Measurements from ENCODE around the gene MICAL2.

Gene MICAL2

GRCh38 chr11:12273618-12273995, 163.2 kb downstream of the MICAL2 start:
- DNase-seq (ENCODE audit: low read depth): no peak

GRCh38 chr11:12274056-12274455, 163.7 kb downstream of the MICAL2 start:
- DNase-seq (ENCODE audit: low read depth): no peak

GRCh38 chr11:12274558-12275197, 164.3 kb downstream of the MICAL2 start:
- no peak for DNase-seq (ENCODE audit: low read depth)

- DNase-seq (ENCODE audit: low read depth): no peak
These were observed 165.4 kb downstream of the MICAL2 start for GRCh38 chr11:12275818-12276217.

- DNase-seq (ENCODE audit: low read depth): no peak
These were observed 166.0 kb downstream of the MICAL2 start for GRCh38 chr11:12276356-12276755.

GRCh38 chr11:12276831-12277475, 166.6 kb downstream of the MICAL2 start:
- no peak for DNase-seq (ENCODE audit: low read depth)

- DNase-seq (ENCODE audit: low read depth): no peak
These were observed 168.6 kb downstream of the MICAL2 start for GRCh38 chr11:12278766-12279671.

- DNase-seq (ENCODE audit: low read depth): no peak
These were observed 169.3 kb downstream of the MICAL2 start for GRCh38 chr11:12279672-12280108.

GRCh38 chr11:12280199-12280837, 169.9 kb downstream of the MICAL2 start:
- DNase-seq (ENCODE audit: low read depth): no peak

- no peak for DNase-seq (ENCODE audit: low read depth)
These were observed 170.6 kb downstream of the MICAL2 start for GRCh38 chr11:12280838-12281565.

GRCh38 chr11:12281571-12282478, 171.4 kb downstream of the MICAL2 start:
- DNase-seq (ENCODE audit: low read depth): no peak

- no peak for DNase-seq (ENCODE audit: low read depth)
These were observed 172.3 kb downstream of the MICAL2 start for GRCh38 chr11:12282676-12283075.

GRCh38 chr11:12284316-12285050, 174.1 kb downstream of the MICAL2 start:
- DNase-seq (ENCODE audit: low read depth): no peak

GRCh38 chr11:12285106-12285505, 174.7 kb downstream of the MICAL2 start:
- peak; percentile 95 for DNase-seq (ENCODE audit: low read depth)

GRCh38 chr11:12285811-12286222, 175.4 kb downstream of the MICAL2 start:
- no peak for DNase-seq (ENCODE audit: low read depth)

- no peak for DNase-seq (ENCODE audit: low read depth)
These were observed 176.2 kb downstream of the MICAL2 start for GRCh38 chr11:12286606-12287005.

- peak; percentile 98 for DNase-seq (ENCODE audit: low read depth)
These were observed 176.6 kb downstream of the MICAL2 start for GRCh38 chr11:12287009-12287373.

GRCh38 chr11:12287374-12288211, 177.2 kb downstream of the MICAL2 start:
- DNase-seq (ENCODE audit: low read depth): peak; percentile 99

Measured in HS-27A (cell line).